GM21423 (cell line): ENCODE results near the gene PRSS57.
A peak's percentile ranks its signal among the peaks of the same experiment; 100 is the strongest.

Source experiments
- ATAC-seq: cut with Tn5 transposase; IDR thresholded peaks from one replicate; pipeline ENCODE4 v1.9.1; 2021; ENCODE audit warnings: mild to moderate bottlenecking, moderate library complexity; ENCODE audit not compliant: unreplicated experiment

The PRSS57 gene

DNA sequence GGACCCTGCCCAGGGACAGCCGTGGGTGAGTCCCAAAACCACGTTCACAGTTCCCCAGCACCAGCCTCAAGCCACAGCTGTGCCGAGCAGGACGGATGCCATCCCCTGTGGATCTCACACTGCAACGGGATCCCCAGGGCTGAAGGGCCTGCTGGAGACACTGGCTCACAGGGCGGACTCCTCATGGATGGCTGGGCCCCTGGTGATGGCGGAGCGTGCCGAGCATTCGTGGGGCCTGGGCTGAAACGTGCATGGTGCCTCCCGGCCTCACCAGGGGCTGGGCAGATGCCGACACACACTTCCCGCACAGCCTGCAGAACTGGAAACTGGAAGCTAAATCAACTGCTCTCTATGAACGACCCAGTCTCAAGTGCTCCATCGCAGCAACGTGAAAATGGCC lies 41.8 kb downstream of the PRSS57 start:
- ATAC-seq: no peak

DNA sequence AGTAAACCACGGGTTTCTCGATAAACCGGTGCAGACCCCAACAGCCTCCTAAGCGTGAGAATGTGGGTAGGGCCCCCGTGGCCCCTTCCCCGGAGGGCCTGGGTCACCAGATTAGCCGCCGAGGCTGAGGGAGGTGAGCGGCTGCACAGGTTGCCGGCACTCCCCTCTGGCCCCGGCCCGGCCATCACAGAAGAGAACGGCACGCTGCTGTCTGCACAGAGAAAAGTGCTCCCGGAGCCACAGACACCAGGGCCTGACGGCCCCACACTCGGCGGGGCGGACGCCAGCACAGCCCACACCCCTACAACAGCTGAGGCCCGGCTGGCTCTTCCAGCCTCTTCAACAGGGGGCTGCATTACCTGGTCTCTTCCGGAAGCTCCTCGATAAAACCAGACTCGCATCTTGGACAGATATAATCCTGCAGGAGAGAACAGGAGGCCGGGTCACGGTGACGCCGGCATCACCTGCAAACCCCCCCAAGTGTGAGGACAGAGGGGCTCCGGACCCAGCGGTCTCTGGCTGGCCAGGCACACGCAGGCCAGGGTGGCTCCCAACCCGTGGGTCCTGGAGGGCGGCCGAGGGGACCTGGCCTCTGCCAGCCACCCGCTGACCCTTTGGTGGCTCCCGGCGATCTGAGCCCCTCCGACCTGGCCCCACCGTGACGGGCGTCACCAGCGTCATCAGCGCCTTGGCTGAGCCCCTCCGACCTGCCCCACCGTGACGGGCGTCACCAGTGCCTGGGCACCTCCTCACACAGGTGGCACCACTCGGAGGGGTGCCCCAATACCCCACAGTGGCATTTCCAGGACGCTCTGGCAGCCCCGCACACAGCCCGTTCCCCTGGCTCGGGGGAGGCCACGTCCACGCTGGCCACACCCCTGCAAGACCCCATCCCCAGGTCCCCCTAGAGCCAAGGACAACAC lies 42.5 kb downstream of the PRSS57 start:
- ATAC-seq: no peak

DNA sequence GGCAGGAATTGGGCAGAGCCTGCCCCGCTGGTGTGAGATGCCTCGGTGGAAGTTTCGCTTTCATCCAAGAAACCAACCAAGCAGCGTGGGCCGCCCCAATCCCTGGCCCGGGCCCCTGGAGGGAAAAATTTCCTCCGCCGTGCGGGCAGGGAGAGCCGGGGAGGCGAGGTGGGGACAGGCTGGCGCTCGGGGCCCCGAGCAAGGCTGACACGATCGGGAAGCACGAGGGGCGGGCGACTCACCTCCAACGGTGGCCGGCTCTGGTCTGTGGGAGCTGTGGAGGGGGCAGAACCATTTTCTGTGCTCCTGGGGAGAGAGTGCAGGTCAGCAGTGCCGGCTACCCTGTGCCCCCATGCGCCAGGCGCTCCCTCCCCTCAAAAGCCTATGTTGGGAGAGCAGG lies 43.3 kb downstream of the PRSS57 start:
- no peak for ATAC-seq

DNA sequence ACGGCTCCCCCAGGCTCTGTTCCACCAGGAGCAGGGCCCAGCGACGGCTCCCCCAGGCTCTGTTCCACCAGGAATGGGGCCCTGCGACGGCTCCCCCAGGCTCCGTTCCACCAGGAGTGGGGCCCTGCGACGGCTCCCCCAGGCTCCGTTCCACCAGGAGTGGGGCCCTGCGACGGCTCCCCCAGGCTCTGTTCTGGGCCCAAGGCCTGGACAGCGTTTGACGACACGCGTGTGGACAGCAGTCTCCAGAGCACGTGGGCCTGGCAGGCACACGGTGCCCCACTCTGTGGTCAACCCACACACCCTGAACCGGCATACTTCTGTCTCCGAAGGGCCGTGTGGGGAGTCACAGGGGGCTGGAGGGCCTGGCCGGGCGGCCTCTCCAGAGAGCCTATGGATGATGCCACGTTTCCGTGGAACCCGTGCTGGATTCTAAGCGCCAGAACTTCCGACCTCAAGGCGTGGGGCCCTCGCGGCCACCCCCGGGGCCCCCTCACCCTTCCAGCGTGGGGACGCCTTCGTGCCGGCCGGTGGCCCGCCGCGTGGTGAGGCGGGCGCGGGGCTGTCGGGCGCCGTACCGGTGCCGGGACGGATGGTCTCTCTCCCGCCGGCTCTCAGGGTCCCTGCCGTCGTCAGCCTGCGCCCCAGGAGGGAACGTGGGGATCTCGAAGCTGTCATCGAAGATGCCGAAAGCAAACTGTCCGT lies 44.0 kb downstream of the PRSS57 start:
- ATAC-seq: no peak

DNA sequence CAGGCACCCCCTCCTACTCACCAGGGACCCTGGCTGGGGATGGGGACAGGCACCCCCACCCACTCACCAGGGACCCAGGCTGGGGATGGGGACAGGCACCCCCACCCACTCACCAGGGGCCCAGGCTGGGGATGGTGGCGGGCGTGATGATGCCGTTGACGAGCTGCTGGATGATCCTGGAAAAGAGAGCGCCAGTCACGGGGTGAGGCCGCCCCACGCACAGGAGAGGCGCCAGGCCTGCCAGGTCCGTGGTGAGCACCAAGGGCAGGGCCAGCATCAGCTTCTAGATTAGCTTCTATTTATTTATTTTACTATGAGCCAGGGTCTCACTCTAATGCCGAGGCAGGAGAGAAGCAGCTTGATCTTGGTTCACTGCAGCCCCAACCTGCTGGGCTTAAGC lies 45.1 kb downstream of the PRSS57 start:
- no peak for ATAC-seq

DNA sequence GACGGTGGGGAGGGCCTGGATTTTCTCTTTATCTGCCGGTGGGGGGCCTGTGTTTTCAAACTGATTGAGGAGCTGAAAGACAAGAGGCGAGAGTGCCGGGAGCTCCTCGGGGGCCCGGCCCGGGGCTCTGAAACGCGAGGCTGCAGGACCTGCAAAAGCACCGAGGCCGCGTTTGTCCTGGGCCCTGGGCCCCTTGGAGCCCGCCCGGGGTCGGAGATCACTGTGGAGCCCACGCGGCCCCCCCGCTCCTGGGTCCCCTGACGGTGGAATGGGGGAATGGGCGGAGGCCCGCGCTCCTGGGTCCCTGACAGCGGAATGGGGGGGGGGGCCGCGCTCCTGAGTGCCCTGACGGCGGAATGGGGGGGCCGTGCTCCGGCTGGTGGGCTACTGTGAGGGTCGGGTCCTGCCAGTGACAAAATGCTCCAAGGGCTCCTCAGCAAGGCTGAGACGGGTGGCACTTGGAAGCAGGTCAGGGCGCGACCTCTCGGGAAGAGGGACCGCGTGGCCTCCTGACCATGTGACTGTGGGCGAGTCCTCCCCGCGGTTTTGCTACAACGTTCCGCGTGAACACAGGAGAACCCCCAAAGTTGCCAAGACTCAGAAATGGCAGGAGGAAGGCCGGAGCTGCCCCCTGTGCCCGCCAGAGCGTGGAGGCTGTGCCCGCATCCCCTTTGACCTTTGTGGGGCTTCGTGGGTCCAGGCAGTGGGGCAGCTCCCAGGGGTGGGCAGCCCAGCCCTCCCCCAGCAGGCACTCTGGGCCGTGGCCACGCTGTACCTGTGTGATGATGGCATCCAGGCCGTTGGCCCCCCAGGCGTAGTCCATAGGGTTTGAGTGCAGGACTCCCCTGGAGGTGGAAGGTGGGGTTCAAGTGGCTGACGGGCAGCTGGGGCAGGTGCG lies 46.1 kb downstream of the PRSS57 start:
- ATAC-seq: no peak

DNA sequence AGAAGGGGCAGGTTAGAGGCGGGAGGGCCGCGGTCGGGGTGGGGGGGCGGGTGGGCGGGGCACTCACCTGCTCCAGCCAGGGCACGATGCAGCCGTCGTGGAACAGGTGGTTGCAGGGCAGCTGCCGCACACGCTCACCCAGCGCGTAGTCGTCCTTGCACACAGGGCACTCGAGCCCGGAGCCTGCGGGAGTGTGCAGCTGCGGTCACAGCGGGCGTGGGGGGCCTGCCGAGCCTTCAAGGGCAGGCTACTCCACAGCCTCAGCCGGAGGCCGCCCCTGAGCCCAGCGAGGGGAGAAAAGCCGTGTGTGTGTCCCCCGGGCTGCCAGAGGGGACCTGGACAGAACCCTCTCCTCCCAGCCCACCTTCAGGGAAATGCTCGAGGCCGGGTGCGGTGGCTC lies 46.9 kb downstream of the PRSS57 start:
- no peak for ATAC-seq

DNA sequence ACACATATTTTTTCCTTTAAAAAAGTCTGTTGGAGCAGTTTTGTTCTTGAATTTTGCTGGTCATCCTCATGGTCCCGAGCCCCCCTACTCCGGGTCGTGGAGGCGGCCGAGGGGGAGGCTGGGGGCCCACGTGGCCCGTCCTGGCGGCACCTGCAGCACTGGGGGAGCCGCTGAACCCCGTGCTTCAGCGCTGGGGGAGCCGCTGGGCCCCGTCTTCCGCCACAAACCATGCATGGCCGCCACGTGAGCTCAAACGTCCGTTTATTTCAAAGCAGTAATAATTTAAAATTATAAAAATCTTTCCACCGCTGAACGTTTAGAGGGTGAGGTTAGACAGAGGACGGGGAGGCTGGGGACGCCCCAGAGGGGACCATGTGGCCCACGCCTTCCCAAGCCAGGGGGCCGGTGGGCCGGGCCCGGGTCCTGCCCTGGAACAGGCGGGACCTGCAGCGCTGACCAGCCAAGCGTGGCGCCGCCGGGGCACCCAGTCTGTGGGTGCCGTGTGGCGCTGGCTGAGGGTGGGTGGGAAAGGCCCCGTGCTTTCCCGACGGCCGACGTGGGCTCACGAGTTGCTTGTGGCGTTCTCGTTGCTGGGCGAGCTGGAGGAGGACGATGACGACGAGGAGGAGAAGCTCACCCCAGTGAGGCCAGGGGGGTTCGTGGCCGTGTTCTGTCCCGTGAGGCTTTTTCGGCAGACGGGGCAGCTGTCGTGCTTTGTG lies 47.5 kb downstream of the PRSS57 start:
- ATAC-seq: no peak

DNA sequence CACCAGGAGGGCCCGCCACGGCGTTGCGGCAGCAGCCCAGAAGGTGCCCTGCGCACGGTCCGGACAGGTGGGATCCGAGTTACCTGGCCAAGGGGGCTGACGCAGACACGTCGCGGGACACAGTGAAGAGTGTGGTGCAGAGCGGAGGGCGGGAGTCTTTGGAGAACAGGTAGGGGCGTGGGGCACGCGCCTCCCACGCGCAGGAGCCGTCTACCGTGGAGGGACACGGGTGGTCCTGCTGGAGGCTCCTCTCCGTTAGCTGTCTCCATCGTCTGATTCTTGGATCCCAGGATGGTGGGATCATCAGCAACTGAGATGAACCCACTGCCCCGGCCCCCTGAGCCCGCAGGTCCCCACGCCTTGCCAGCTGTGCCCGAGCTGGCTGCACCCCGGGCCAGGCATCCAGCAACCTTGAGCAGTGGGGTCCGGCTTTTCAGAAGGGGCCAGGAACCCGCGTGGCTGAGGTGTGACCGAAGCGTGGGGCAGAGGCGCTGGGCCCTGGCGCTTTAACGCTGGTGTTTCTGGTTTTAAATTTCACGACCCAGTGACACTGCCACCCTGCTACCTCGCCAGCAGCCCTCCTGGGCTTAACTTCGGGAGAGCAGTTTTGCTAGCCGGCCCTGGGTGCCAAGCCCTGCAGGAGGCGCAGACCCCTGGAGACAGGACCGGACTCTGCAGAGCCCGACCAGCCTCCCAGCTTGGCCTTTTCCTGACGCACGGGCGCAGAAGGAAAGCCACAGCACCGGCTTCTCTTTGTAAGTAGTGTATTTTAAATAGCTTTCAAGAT lies 48.3 kb downstream of the PRSS57 start:
- ATAC-seq: no peak

DNA sequence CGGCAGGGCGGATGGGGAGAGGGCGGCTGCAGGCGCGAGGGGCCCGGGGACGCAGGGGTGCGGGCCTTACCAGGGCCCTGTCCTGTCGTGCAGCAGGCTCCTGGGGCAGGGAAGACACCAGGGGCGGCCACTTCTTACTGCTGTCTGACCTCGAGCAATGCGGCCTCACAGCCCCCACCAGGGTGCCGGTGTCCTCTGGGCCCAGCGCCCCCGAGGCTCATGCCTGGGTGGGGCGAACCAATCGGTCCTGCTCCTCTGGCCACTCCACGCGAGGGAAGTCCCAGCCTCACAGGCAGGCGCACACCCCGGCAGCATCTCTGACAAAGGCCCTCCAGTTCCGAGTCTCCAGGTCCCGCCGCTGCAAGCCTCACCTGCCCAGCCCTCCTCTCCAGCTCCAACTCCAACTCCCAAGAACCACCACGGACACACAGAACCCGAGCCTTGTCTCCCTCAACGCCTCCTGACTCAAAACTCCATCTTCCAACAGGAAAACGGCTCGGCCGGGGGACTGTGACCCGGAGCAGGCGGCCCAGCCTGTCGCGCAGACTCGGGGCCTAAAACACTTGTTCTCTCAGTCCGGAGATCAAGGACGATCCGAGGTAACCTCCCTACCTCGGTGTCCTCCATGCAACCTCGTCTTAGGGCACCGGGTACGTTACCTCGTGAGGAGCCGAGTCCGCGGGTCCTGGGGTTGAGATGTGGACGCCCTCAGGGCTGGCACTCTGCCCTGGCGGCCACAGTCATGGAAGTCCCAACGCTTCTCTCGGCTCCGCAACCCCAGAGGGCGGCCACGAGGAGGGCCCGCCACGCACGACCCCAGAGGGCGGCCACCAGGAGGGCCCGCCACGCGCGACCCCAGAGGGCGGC lies 49.1 kb downstream of the PRSS57 start:
- no peak for ATAC-seq

DNA sequence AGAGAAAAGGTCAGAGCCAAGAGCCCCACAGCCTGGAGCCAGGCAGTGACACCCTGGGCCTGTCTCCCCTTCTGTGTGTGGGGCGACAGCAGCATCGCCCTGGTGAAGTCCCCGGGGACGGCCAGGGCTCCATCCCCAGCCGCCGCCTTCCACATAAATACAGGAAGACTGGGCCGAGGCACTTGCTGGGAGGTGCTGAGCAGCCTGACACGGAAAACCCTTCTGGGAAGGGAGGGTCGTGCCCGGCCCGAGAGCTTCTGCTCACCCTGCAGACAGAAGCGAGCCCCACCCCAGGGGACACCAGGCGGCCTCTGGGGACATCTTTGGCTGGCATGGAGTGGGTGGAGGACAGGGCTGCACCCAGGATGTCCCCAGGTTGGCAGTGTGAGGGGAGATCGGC lies 50.5 kb downstream of the PRSS57 start:
- no peak for ATAC-seq

DNA sequence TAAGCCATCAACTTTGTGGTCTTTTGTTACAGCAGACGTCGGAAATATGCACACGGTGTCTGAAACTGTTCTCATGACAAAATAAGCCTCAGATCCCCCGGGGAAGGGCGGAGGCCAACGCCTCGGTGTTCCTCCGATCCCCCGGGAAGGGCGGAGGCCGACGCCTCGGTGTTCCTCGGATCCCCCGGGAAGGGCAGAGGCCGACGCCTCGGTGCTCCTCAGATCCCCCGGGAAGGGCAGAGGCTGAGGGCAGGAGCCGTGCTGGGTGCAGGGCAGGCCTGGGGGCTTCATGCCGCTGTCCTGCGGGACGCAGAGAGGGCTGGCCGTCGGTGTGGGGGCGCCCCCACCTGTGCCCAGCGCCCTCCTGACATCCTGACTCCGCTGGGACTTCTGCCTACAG lies 50.9 kb downstream of the PRSS57 start:
- ATAC-seq: no peak

DNA sequence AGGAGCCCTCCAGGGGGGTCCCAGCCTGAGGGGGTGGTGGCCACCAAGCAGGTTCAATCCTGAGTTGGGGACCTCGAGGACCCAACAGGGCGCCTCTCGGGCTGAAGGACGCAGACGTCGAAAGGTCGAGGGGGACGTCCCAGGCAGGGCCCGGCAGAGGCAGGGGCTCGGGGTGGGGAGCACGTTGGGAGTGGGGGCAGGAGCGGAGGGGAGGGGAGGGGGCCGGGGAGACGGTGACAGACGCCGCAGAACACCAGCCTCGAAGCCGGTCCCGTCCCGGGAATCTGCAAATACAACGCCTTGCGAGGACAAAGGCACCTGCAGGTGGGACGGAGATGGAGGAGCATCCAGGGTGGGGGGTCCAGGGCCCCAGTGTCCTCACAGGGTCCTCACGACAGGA lies 51.5 kb downstream of the PRSS57 start:
- no peak for ATAC-seq

DNA sequence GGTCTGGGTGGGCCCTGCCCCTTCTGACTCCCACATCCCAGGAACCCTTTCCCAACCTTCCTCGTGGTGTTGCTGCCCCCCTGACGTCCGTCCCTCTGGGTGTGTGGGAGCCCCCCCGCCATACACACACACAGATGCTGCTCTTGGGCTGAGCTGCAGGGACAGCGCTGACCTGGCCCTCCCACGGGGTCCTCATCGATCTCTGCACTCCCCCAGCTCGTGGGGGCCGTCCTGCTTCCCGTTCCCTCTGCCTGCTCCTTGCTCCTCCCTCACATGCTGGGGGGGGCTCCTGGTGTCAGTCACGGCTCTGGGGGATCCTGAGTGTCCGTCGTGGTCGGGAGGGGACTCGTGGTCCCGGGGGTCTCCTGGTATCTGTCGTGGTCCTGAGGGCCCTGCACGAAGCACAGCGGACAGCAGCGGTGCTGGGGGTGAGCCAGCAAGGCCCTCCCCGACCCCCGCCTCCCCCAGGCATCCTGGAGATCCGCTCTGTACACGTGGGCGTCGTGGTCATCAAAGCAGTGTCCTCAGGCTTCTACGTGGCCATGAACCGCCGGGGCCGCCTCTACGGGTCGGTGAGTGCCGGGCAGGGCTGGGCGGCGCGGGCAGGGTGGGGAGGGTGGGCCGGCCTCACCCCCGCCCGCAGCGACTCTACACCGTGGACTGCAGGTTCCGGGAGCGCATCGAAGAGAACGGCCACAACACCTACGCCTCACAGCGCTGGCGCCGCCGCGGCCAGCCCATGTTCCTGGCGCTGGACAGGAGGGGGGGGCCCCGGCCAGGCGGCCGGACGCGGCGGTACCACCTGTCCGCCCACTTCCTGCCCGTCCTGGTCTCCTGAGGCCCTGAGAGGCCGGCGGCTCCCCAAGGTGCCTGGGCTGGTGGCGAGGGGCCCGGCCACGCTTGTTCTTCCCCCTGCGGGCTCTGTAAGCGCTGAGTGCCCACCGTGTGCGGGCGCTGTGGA lies 52.2 kb downstream of the PRSS57 start:
- no peak for ATAC-seq

DNA sequence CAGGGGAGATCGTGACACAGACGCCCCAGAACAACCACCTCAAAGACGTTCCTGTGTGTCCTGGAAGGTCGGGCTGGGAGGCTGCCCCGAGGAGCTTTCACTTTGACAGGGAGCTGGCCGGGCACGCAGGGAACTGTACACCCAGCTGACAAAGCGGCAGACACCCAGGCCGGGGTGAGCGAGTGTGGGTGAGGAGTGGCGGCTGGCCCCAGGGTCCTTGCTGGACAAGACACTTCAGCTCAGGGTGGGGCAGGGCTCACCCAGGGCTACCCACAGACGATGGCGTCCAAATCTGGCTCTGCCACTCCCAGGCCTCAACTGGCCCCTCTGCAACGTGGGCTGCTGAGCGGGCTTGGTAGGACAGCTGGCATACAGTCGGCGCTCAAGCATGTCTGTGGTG lies 53.5 kb downstream of the PRSS57 start:
- no peak for ATAC-seq

DNA sequence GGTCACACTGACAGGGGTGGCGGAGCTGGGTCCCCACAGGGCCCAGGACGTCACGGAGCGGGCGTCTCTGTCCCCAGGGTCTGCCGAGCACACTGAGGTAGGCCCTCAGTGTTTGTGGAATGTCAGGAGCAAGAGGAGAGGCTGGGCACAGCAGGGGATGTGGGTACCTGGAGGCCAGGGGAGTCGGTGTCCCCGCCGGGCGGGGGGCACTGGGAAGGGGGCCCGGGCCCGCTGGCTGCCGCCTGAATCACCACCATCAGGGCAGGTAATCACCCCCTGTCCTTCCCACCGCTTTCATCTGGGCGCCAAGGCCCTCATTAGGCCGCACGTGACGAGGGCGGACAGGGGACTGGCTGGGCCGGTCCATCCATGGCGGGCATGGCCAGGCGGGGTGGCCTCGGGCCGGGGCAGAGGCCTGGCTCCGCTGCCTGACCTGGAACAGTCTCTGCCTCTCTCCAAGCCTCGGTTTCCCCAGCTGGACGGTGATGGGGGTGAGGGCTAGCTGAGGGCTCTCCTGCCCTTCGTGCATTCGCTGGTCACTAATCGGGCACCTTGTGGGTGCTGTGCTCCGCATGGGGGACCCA lies 54.6 kb downstream of the PRSS57 start:
- ATAC-seq: no peak

DNA sequence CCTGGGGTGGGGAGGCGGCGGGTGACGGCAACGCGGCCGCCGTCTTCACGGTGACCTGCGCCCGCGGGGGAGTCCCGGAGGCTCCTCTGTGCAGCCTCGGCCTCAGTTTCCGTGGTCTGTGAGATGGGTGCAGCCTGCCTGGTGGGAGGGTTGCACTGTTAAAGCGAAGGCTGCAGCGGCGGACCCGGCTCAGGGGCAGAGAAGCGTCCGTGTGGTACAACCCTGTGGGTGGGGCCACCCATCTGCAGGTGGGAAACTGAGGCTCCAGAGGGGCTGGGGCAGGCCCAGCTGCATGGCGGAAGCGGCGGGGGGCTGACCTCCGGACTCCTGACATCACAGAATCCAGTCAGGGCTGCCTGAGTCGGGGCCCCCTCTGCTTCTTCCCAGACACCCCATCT lies 55.1 kb downstream of the PRSS57 start:
- peak; percentile 5 for ATAC-seq
